ENCODE measurements around the gene KANSL1L.
"Not testable (repeated sequence)": the region's sequence is repeated elsewhere in the genome, so short reads cannot be mapped to it uniquely, and the experiment has no call there.

The KANSL1L gene

GRCh38 chr2:210198326-210198725 is 27.1 kb upstream of the KANSL1L start:
- TF ChIP-seq PAX5 (IDR thresholded peaks at IDR 0.05; ENCODE audit: insufficient read depth, low read length, severe bottlenecking) = no peak
- DNase-seq (ENCODE audit: insufficient read length, low spot score) = no peak
- FAIRE-seq = no peak

GRCh38 chr2:210197720-210198119 is 26.5 kb upstream of the KANSL1L start:
- TF ChIP-seq PAX5 (IDR thresholded peaks at IDR 0.05; ENCODE audit: insufficient read depth, low read length, severe bottlenecking) (no peak), POU2F2 (IDR thresholded peaks at IDR 0.05; ENCODE audit: low read depth, low read length) (no peak), POLR2AphosphoS5 (IDR thresholded peaks at IDR 0.05; ENCODE audit: low read depth, low read length) (no peak), SPI1 (IDR thresholded peaks at IDR 0.05; ENCODE audit: low read depth, low read length) (no peak), POLR2A (IDR thresholded peaks at IDR 0.05; ENCODE audit: low read depth, low read length) (no peak), TAF1 (IDR thresholded peaks at IDR 0.05; ENCODE audit: low read depth, low read length) (no peak)
- FAIRE-seq = no peak
- no peak for DNase-seq (ENCODE audit: insufficient read length, low spot score)

DNA sequence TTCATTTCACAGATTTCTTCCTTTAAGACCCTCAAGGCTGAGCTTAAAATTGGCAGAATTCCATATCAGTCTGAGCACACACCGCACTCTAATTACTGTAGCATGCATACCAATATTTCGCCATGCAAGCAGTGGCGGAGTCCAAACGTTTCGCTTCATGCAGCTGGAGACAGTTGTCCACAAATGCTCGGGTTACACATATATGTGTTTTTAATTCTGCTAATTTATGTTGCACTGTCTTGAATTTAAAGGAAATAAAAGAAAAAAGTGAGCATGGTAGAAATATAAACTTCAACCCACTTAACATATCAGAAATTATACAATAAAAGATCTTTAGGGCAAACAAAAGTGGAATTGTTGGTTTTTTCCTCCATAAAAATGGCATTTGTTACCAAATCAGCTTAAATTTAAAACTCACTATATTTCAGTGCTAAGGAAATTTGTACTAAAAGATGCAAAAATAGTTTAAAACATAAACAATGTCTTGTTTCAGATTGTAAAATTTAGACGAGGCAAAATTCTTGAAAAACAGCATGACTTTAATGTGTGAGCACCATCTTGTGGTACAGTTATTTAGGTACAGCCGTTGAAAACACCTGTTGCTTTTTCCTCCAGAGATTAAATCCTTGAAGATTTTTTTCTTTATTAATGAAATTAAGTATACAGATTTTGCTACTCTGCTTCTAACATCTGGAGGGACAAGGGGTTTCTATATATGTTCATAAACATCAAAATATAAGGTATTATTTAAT is 24.1 kb upstream of the KANSL1L start:
- DNase-seq (ENCODE audit: insufficient read length, low spot score) = no peak
- no peak for FAIRE-seq
- TF ChIP-seq POLR2AphosphoS5 (IDR thresholded peaks at IDR 0.05; ENCODE audit: low read depth, low read length) = no peak
- no peak for TF ChIP-seq TAF1 (IDR thresholded peaks at IDR 0.05; ENCODE audit: low read depth, low read length)
- no peak for TF ChIP-seq SPI1 (IDR thresholded peaks at IDR 0.05; ENCODE audit: low read depth, low read length)
- TF ChIP-seq PAX5 (IDR thresholded peaks at IDR 0.05; ENCODE audit: insufficient read depth, low read length, severe bottlenecking) = no peak
- TF ChIP-seq POLR2A (IDR thresholded peaks at IDR 0.05; ENCODE audit: low read depth, low read length) = no peak
- TF ChIP-seq POU2F2 (IDR thresholded peaks at IDR 0.05; ENCODE audit: low read depth, low read length) = no peak

DNA sequence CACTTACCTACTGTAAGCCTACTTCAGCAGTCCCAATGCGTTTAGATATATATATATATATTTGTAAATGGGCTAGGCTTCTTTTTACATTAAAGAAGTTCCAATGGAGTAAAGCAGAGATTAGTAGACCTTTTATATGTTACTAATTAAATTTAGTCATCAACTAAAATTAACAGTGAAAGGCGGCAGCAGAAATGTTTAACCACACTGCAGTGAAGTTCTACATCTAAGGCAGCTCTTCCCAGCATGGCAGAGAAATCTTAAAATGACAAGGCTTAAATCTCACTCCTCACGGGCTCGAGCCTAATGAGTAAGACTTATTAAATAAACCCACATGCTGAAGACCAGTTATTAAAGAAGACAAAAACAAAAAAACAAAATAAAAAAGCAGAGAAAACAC is 19.1 kb upstream of the KANSL1L start:
- no peak for TF ChIP-seq POLR2A (IDR thresholded peaks at IDR 0.05; ENCODE audit: low read depth, low read length)
- no peak for TF ChIP-seq SPI1 (IDR thresholded peaks at IDR 0.05; ENCODE audit: low read depth, low read length)
- no peak for TF ChIP-seq TAF1 (IDR thresholded peaks at IDR 0.05; ENCODE audit: low read depth, low read length)
- no peak for TF ChIP-seq POLR2AphosphoS5 (IDR thresholded peaks at IDR 0.05; ENCODE audit: low read depth, low read length)
- TF ChIP-seq POU2F2 (IDR thresholded peaks at IDR 0.05; ENCODE audit: low read depth, low read length) = no peak
- no peak for TF ChIP-seq PAX5 (IDR thresholded peaks at IDR 0.05; ENCODE audit: insufficient read depth, low read length, severe bottlenecking)
- DNase-seq (ENCODE audit: insufficient read length, low spot score) (no peak), FAIRE-seq (no peak)

- TF ChIP-seq TAF1 (IDR thresholded peaks at IDR 0.05; ENCODE audit: low read depth, low read length) (no peak), POLR2AphosphoS5 (IDR thresholded peaks at IDR 0.05; ENCODE audit: low read depth, low read length) (no peak), SPI1 (IDR thresholded peaks at IDR 0.05; ENCODE audit: low read depth, low read length) (no peak), POU2F2 (IDR thresholded peaks at IDR 0.05; ENCODE audit: low read depth, low read length) (no peak), PAX5 (IDR thresholded peaks at IDR 0.05; ENCODE audit: insufficient read depth, low read length, severe bottlenecking) (no peak), POLR2A (IDR thresholded peaks at IDR 0.05; ENCODE audit: low read depth, low read length) (no peak)
- FAIRE-seq (no peak), DNase-seq (ENCODE audit: insufficient read length, low spot score) (no peak)
Measured at GRCh38 chr2:210189452-210190138, 18.4 kb upstream of the KANSL1L start.

- DNase-seq (ENCODE audit: insufficient read length, low spot score) (no peak), FAIRE-seq (no peak)
- TF ChIP-seq POLR2AphosphoS5 (IDR thresholded peaks at IDR 0.05; ENCODE audit: low read depth, low read length) (no peak), POU2F2 (IDR thresholded peaks at IDR 0.05; ENCODE audit: low read depth, low read length) (no peak), SPI1 (IDR thresholded peaks at IDR 0.05; ENCODE audit: low read depth, low read length) (no peak), TAF1 (IDR thresholded peaks at IDR 0.05; ENCODE audit: low read depth, low read length) (no peak)
Measured at GRCh38 chr2:210188755-210189154, 17.5 kb upstream of the KANSL1L start.

GRCh38 chr2:210188190-210188589 is 17.0 kb upstream of the KANSL1L start:
- no peak for FAIRE-seq
- TF ChIP-seq POLR2AphosphoS5 (IDR thresholded peaks at IDR 0.05; ENCODE audit: low read depth, low read length) (no peak), SPI1 (IDR thresholded peaks at IDR 0.05; ENCODE audit: low read depth, low read length) (no peak), POU2F2 (IDR thresholded peaks at IDR 0.05; ENCODE audit: low read depth, low read length) (no peak), TAF1 (IDR thresholded peaks at IDR 0.05; ENCODE audit: low read depth, low read length) (no peak), POLR2A (IDR thresholded peaks at IDR 0.05; ENCODE audit: low read depth, low read length) (no peak), PAX5 (IDR thresholded peaks at IDR 0.05; ENCODE audit: insufficient read depth, low read length, severe bottlenecking) (no peak)
- DNase-seq (ENCODE audit: insufficient read length, low spot score) = no peak

GRCh38 chr2:210183936-210184335 is 12.7 kb upstream of the KANSL1L start:
- not testable (repeated sequence) for FAIRE-seq; DNase-seq (ENCODE audit: insufficient read length, low spot score)

GRCh38 chr2:210181606-210182088 is 10.4 kb upstream of the KANSL1L start:
- FAIRE-seq; DNase-seq (ENCODE audit: insufficient read length, low spot score): not testable (repeated sequence)

- FAIRE-seq; DNase-seq (ENCODE audit: insufficient read length, low spot score): not testable (repeated sequence)
Measured at GRCh38 chr2:210181033-210181605, 9.9 kb upstream of the KANSL1L start.
